A673 (cell line): Measurements from ENCODE around the gene GPNMB. TPM values are rescaled to one million over a fixed set of nuclear protein-coding genes. Genes with fewer than 3 reads are reported as not detected.

Experiments used
- BruUV-seq: library from RNA; stranded (reverse); fragments of 400-500 nt; replicated peaks from 2 replicates; lab custom pipeline; 2021; lab: Mats Ljungman, UMichigan
- CTCF ChIA-PET: fragments of 300-600 bp; sonication (Branson Sonifier 250); formaldehyde crosslinking; loops from one replicate; lab custom pipeline; 2022; ENCODE audit warnings: antibody characterized with exemption; lab: Charles Lee
- POLR2A ChIA-PET: fragments of 300-600 bp; sonication (Branson Sonifier 250); formaldehyde crosslinking; loops from one replicate; lab custom pipeline; 2022; ENCODE audit warnings: antibody characterized with exemption; ENCODE audit not compliant: low non-redundant PET; lab: Charles Lee
- DNase-seq: peaks from one replicate; pipeline ENCODE4 v3.0.0-alpha.2; 2015; ENCODE audit warnings: low spot score
- H3K27ac ChIP-seq: fragments of 200-600 bp; sonication (generic); 2 replicates; pipeline ENCODE4 v1.5.1; 2016; ENCODE audit warnings: mixed run types, low read depth, mild to moderate bottlenecking, mixed read lengths, antibody characterized with exemption, low read length; ENCODE audit not compliant: poor library complexity, severe bottlenecking
- H3K27me3 ChIP-seq: fragments of 200-600 bp; sonication (generic); replicated peaks from 2 replicates; pipeline ENCODE4 v1.6.1; 2017; ENCODE audit warnings: mixed run types, low read depth, mild to moderate bottlenecking, mixed read lengths, antibody characterized with exemption, low read length; ENCODE audit not compliant: insufficient read depth, poor library complexity
- H3K36me3 ChIP-seq: fragments of 200-600 bp; sonication (generic); 2 replicates; pipeline ENCODE4 v1.6.1; 2016; ENCODE audit warnings: mixed run types, mild to moderate bottlenecking, mixed read lengths, antibody characterized with exemption, low read length; ENCODE audit not compliant: insufficient read depth, poor library complexity, severe bottlenecking
- H3K4me1 ChIP-seq: fragments of 200-600 bp; sonication (generic); 2 replicates; pipeline ENCODE4 v1.6.1; 2017; ENCODE audit warnings: mixed run types, mild to moderate bottlenecking, mixed read lengths, antibody characterized with exemption, low read length; ENCODE audit not compliant: insufficient read depth, poor library complexity, severe bottlenecking
- H3K4me3 ChIP-seq: fragments of 200-600 bp; sonication (generic); 2 replicates; pipeline ENCODE4 v1.5.1; 2016; ENCODE audit warnings: low read depth, mixed run types, mild to moderate bottlenecking, mixed read lengths, low read length; ENCODE audit not compliant: poor library complexity, severe bottlenecking
- H3K9me3 ChIP-seq: fragments of 200-600 bp; sonication (generic); 2 replicates; pipeline ENCODE4 v1.6.1; 2016; ENCODE audit warnings: mixed run types, low read depth, mild to moderate bottlenecking, mixed read lengths, antibody characterized with exemption, low read length; ENCODE audit not compliant: poor library complexity, severe bottlenecking
- CTCF ChIP-seq: fragments of 300-800, 200-600 bp; sonication (generic); conservative IDR thresholded peaks from 2 replicates; pipeline ENCODE4 v1.5.1; 2017; ENCODE audit warnings: low read depth, mild to moderate bottlenecking, antibody characterized with exemption, low read length, moderate library complexity, mixed read lengths
- EZH2 ChIP-seq: fragments of 200-600 bp; sonication (generic); IDR thresholded peaks from 2 replicates; pipeline ENCODE4 v1.6.1; 2017; ENCODE audit warnings: borderline replicate concordance, low read depth, mild to moderate bottlenecking, mixed read lengths, antibody characterized with exemption, low read length; ENCODE audit not compliant: poor library complexity, severe bottlenecking
- intact Hi-C: fragments of 100-400 bp; cut with micrococcal nuclease; formaldehyde crosslinking; loops from one replicate; pipeline ENCODE4 v1.10.0; 2022; ENCODE audit not compliant: unreplicated experiment
- total RNA-seq: library from RNA; stranded (reverse); gene quantifications from 2 replicates; pipeline ENCODE4 v1.2.3, GENCODE V29; 2021

GPNMB gene
- total RNA-seq, 1 experiment from 2014 or later, result 2.1 TPM

GRCh38 chr7:23283086-23283485, 36.5 kb downstream of the GPNMB start:
- no peak for DNase-seq
- no peaks in the 10 kb centered on the region for H3K36me3 ChIP-seq
- ChIA-PET CTCF (no interaction called here), POLR2A (no interaction called here)
- H3K27me3 ChIP-seq, result no peaks in the 10 kb centered on the region
- intact Hi-C loops, result no loop called here
- TF ChIP-seq EZH2 (no peak), CTCF (no peak)
- no peak overlapping the region for H3K27ac ChIP-seq
- no peaks in the 10 kb centered on the region for H3K9me3 ChIP-seq
- no peaks in the 10 kb centered on the region for H3K4me1 ChIP-seq
- no peak overlapping the region for H3K4me3 ChIP-seq
- no TSS peak for BruUV-seq

- POLR2A ChIA-PET, result no interaction called here
- intact Hi-C loops, result no loop called here
- CTCF ChIA-PET, result interaction anchor here (0.7 kb wide), 1 partner anchor 8 kb away, joined by 3 read pairs; no protein-coding TSS in a partner anchor
These were observed 38.3 kb downstream of the GPNMB start for GRCh38 chr7:23284871-23285270.

GRCh38 chr7:23285657-23286646, 39.4 kb downstream of the GPNMB start:
- intact Hi-C loops, result no loop called here
- Histone ChIP-seq H3K27me3 (no peaks in the 10 kb centered on the region), H3K36me3 (no peaks in the 10 kb centered on the region), H3K4me3 (no peak overlapping the region), H3K9me3 (no peaks in the 10 kb centered on the region), H3K4me1 (no peaks in the 10 kb centered on the region), H3K27ac (no peak overlapping the region)
- no peak for TF ChIP-seq CTCF
- TF ChIP-seq EZH2, result no peak
- ChIA-PET POLR2A (no interaction called here), CTCF (no interaction called here)
- BruUV-seq, result no TSS peak
- DNase-seq, result no peak

More at GRCh38 chr7:23284871-23285270, 38.3 kb downstream of the GPNMB start:
- no peak for TF ChIP-seq CTCF
- no peak for TF ChIP-seq EZH2
- Histone ChIP-seq H3K27ac (no peak overlapping the region), H3K36me3 (no peaks in the 10 kb centered on the region), H3K27me3 (no peaks in the 10 kb centered on the region), H3K4me3 (no peak overlapping the region), H3K4me1 (no peaks in the 10 kb centered on the region), H3K9me3 (no peaks in the 10 kb centered on the region)
- no TSS peak for BruUV-seq
- DNase-seq, result no peak
